ENCODE measurements around the gene SFRP2. TPM values are rescaled to one million over a fixed set of nuclear protein-coding genes. Genes with fewer than 3 reads are reported as not detected.
A peak's percentile ranks its signal among the peaks of the same experiment; 100 is the strongest.

SFRP2 gene
- total RNA-seq, 1 donor from 2014 or later, result 49.8 TPM

DNA sequence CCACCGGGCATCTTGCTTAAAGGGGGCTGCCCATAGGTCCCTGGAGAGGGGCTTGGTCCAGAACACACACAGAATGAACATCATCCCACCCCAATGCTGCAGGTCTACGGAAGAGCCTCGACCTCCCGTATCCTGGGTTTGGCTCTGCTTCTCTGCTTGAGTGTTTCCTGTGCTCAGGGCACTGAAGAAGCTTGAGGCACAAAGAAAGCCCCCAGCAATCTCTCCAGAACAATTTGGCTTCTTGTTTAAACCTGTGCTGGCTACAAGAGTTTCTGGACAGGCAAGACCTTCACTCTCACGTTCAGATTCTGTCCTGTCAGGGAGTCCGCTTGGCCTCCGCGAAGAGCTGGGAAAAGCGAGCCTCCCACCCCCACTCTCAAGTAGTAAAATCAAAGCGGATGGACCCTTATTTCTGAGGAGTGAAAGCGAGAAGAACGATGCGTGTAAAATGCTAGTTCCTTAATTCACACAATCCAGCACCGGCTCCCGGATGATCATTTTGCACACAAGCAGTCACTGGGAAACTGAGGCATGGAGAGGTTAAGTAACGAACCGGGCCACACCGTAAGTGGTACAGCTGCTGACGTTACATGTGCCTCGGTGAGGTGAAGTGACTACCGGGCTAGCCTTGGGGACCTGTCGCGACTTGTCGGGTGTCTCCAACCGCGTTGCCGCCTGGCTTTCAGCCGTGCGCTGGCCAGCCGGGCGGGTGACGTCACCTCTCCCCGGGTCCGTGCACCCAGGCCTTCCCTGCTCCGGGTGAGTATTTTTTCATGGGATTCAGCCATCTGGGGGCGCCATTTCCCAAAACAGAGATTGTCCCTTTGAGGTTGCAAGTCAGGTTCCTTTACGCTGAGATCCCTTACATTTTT lies 3.1 kb upstream of the SFRP2 start:
- Histone ChIP-seq H3K4me3 (peak overlapping the region; percentile 18 to 45), H3K4me1 (peaks cover 43% of the 10 kb centered on the region), H3K27me3 (peaks cover 8% of the 10 kb centered on the region), H3K36me3 (no peaks in the 10 kb centered on the region), H3K27ac (no peak overlapping the region), H3K9me3 (no peaks in the 10 kb centered on the region)
- intact Hi-C loops (cut with DNase I), result no loop called here
- DNase-seq (ENCODE audit: extremely low spot score in 2 of 2), result no peak
- TF ChIP-seq, protein P1, sequence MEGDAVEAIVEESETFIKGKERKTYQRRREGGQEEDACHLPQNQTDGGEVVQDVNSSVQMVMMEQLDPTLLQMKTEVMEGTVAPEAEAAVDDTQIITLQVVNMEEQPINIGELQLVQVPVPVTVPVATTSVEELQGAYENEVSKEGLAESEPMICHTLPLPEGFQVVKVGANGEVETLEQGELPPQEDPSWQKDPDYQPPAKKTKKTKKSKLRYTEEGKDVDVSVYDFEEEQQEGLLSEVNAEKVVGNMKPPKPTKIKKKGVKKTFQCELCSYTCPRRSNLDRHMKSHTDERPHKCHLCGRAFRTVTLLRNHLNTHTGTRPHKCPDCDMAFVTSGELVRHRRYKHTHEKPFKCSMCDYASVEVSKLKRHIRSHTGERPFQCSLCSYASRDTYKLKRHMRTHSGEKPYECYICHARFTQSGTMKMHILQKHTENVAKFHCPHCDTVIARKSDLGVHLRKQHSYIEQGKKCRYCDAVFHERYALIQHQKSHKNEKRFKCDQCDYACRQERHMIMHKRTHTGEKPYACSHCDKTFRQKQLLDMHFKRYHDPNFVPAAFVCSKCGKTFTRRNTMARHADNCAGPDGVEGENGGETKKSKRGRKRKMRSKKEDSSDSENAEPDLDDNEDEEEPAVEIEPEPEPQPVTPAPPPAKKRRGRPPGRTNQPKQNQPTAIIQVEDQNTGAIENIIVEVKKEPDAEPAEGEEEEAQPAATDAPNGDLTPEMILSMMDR (IDR thresholded peaks at IDR 0.05), result peak in 1 of 3 experiments; percentile 27
- TF ChIP-seq POLR2A (IDR thresholded peaks at IDR 0.05) (no peak), POLR2AphosphoS5 (IDR thresholded peaks at IDR 0.05; ENCODE audit: insufficient read depth in 1 of 2, low read depth in 1 of 2) (no peak)

DNA sequence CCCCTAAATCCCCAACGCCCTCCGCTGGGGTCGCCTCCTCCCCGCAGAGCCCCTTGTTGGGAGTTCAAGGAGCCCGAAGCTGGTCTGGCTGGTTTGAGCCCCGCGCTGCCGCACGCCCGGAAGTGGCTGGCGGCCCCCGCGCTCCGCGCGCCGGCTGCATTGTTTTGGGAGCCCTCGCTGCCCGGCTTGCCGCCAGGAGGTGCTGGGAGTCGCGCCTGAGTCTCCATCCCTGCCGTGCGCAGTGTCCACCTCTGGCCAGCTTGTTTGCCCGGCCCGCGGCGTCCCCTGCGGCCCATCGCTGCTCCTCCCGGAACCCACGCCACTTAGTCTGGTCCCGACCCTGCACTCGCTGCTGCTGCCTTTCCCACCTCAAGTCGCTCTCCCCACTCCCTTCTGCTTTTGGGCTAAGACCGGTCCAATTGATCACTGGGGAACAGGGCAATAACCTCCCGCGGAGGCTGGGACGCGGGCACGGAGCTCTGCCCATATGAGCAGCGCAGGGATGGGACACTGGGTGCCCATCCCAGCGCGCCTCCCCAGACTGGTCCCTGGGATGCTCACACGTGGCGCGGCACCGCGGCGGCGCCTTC lies 2.2 kb upstream of the SFRP2 start:
- TF ChIP-seq, protein P1 (IDR thresholded peaks at IDR 0.05), result peak in 1 of 3 experiments; percentile 9
- no peak for TF ChIP-seq POLR2AphosphoS5 (IDR thresholded peaks at IDR 0.05; ENCODE audit: insufficient read depth in 1 of 2, low read depth in 1 of 2)
- Histone ChIP-seq H3K36me3 (no peaks in the 10 kb centered on the region), H3K27ac (no peak overlapping the region), H3K4me3 (peak overlapping the region; percentile 18 to 45), H3K4me1 (peaks cover 43% of the 10 kb centered on the region), H3K9me3 (no peaks in the 10 kb centered on the region), H3K27me3 (peaks cover 8% of the 10 kb centered on the region)
- DNase-seq (ENCODE audit: extremely low spot score in 2 of 2), result no peak
- intact Hi-C loops (cut with DNase I), result no loop called here

DNA sequence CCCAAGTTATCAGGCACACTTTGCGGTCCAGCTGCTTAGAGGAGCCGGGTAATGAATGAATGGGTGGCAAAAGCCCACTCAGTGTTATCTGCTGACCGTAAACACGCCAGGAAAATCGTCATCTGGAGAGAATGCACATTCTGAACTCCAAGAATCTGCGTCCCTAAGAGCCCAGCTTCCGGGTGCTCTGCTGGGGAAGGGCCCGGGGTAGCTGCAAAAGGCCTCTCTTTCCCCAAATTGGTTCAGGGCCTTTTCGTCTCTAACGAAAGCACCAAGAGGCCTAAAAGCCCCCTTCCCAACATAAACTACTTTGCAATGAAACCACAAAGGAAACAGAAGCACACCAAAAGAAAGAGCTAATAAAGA lies 1.6 kb upstream of the SFRP2 start:
- Histone ChIP-seq H3K9me3 (no peaks in the 10 kb centered on the region), H3K4me3 (peak overlapping the region in 1 of 2 donors; percentile 45), H3K36me3 (no peaks in the 10 kb centered on the region), H3K27me3 (peaks cover 8% of the 10 kb centered on the region), H3K27ac (no peak overlapping the region), H3K4me1 (peaks cover 43% of the 10 kb centered on the region)
- intact Hi-C loops (cut with DNase I), result no loop called here
- TF ChIP-seq, protein P1 (IDR thresholded peaks at IDR 0.05), result no peak
- TF ChIP-seq POLR2A (IDR thresholded peaks at IDR 0.05) (no peak), POLR2AphosphoS5 (IDR thresholded peaks at IDR 0.05; ENCODE audit: insufficient read depth in 1 of 2, low read depth in 1 of 2) (no peak)
- no peak for DNase-seq (ENCODE audit: extremely low spot score in 2 of 2)

DNA sequence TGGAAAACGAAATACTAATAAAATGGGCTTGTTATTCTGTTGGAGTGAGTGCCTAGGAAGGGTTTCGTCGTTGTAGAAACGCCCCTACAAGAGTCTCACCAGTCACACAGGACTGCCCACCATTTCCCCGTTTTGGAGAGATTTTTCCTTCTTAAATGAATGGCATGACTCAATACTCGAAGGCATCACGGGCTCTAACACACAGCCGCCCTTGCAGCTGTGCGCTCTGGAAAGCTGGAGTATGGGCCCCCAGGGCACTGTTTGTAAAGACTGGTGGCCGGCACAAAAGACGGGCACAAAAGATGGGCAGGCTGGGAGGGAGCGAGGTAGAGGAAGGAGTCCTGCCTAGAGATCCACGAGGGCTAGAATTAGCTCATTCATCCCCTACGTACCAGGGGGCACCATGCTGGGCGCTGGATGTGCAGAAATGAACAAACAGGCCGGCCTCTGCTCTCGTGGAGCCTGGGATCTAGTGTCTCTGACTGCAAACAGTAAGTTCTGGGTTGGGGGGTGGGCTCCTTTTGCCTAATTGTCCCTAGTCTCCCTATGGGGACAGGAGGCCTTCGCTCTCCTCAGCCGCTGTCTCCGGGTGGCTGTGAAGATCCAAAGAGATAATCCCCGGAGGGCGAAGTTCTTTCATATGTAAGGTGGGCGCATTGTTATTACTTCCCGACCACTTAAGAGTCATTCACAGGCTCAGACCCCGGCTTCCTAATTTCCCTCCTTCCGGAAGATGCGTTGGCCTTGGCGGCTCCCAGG lies 1.0 kb upstream of the SFRP2 start:
- Histone ChIP-seq H3K4me1 (peaks cover 43% of the 10 kb centered on the region), H3K27ac (no peak overlapping the region), H3K4me3 (peak overlapping the region in 1 of 2 donors; percentile 38), H3K9me3 (no peaks in the 10 kb centered on the region), H3K36me3 (no peaks in the 10 kb centered on the region), H3K27me3 (peaks cover 8% of the 10 kb centered on the region)
- intact Hi-C loops (cut with DNase I), result loop anchor here (10.0 kb wide), 1 partner anchor 525 kb away; no protein-coding TSS in a partner anchor
- no peak for TF ChIP-seq POLR2AphosphoS5 (IDR thresholded peaks at IDR 0.05; ENCODE audit: insufficient read depth in 1 of 2, low read depth in 1 of 2)
- no peak for TF ChIP-seq POLR2A (IDR thresholded peaks at IDR 0.05)
- TF ChIP-seq, protein P1 (IDR thresholded peaks at IDR 0.05), result no peak
- DNase-seq (ENCODE audit: extremely low spot score in 2 of 2), result no peak
